Right ventricle myocardium inferior (tissue), 1 donor: ENCODE data around the gene SPSB2. TPM values are rescaled to one million over a fixed set of nuclear protein-coding genes. Genes with fewer than 3 reads are reported as not detected.
A peak's percentile ranks its signal among the peaks of the same experiment; 100 is the strongest.

Experiments
- ATAC-seq: fragments of 200-7000 bp; cut with Tn5 transposase; one replicate; pipeline ENCODE4 v1.9.1; 2020; ENCODE audit warnings: mild to moderate bottlenecking, moderate library complexity
- DNase-seq: peaks from one replicate; pipeline ENCODE4 v3.0.0; 2021; ENCODE audit errors: missing footprints
- intact Hi-C: fragments of 100-400 bp; cut with DNase I; formaldehyde crosslinking; loops from one replicate; pipeline ENCODE4 v1.11.0; 2022
- total RNA-seq: library from RNA; stranded (reverse); fragmentation: NEBNext Ultra II Directional; extraction: Animal tissue kit (Norgen Biotek cat#: 25700); gene quantifications from one replicate; pipeline ENCODE4 v1.2.1, GENCODE V29; 2021
- donor health status: DM: no; HTN: yes; CAD: no; lungs with severe emphysema.

SPSB2 gene
- total RNA-seq, 1 donor from 2014 or later: 3.0 TPM

DNA sequence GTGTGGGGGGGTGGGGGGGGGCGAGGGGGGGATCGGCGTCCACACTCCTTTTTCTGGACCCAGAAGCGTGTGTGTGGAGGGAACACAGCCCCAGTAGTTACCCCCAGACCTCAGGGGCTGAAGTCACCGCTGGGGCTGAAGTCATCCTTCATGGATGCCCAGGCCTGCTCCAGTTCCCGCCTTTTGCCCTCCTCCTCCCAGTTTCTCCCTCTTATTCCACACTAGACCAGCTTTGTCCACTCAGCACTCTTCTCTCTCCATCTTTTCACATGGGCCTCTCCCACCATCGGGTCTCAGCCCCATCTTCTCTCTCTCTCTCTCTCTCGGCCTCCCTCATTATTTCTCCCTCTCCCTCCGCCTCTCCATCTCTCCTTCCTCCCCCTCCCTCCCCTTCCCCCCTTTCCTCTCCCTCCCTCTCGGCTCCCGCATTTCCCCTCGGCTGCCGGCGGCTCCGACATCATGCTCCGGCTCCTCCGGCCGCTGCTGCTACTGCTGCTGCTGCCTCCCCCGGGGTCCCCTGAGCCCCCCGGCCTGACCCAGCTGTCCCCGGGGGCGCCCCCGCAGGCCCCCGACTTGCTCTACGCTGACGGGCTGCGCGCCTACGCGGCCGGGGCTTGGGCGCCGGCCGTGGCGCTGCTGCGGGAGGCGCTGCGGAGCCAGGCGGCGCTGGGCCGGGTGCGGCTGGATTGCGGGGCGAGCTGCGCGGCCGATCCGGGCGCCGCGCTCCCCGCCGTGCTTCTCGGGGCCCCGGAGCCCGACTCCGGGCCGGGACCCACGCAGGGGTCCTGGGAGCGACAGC lies 44.9 kb downstream of the SPSB2 start, which contains the start of gene P3H3:
Gene P3H3 (plus strand): TSS at position 426 of the 799 bp plus-strand sequence. CDS start 34 bp downstream, at position 460.
- ATAC-seq (peak; percentile 14), DNase-seq (no peak)
- intact Hi-C loops: loop anchor here (5.0 kb wide), 1 partner anchor 216 kb away; no protein-coding TSS in a partner anchor

DNA sequence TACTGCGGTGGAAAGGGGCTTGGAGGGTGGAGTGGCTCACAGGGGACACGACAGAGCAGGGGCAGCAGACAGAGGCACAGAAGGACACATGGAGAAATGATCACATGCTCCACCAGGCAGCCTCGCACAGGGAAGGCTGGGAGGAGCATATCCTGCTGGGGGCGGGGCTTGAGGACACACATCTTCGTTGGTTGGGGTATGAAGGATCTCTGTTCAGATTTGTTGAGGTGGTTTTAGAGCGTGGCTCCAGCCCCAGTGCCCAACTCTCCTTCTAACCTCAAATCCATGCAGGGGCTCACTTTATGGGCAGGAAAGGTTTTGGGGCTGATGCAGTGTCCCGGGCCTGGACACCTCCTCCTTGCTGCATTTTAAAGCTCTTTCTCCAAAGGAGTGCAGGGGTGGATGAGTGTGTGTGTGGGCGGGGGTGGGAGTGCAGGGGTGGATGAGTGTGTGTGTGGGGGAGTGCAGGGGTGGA lies 45.6 kb downstream of the SPSB2 start:
- ATAC-seq (peak; percentile 69), DNase-seq (peak; percentile 90)
- intact Hi-C loops: loop anchor here (5.0 kb wide), 1 partner anchor 215 kb away; no protein-coding TSS in a partner anchor

GRCh38 chr12:6826734-6827436 lies 46.2 kb downstream of the SPSB2 start:
- no peak for DNase-seq

GRCh38 chr12:6826125-6826733 lies 46.9 kb downstream of the SPSB2 start:
- intact Hi-C loops: loop anchor here (5.0 kb wide), 1 partner anchor 214 kb away; no protein-coding TSS in a partner anchor
- ATAC-seq (no peak), DNase-seq (no peak)

More at GRCh38 chr12:6826734-6827436, 46.2 kb downstream of the SPSB2 start:
- intact Hi-C loops: loop anchor here (5.0 kb wide), 1 partner anchor 215 kb away; no protein-coding TSS in a partner anchor
- no peak for ATAC-seq

DNA sequence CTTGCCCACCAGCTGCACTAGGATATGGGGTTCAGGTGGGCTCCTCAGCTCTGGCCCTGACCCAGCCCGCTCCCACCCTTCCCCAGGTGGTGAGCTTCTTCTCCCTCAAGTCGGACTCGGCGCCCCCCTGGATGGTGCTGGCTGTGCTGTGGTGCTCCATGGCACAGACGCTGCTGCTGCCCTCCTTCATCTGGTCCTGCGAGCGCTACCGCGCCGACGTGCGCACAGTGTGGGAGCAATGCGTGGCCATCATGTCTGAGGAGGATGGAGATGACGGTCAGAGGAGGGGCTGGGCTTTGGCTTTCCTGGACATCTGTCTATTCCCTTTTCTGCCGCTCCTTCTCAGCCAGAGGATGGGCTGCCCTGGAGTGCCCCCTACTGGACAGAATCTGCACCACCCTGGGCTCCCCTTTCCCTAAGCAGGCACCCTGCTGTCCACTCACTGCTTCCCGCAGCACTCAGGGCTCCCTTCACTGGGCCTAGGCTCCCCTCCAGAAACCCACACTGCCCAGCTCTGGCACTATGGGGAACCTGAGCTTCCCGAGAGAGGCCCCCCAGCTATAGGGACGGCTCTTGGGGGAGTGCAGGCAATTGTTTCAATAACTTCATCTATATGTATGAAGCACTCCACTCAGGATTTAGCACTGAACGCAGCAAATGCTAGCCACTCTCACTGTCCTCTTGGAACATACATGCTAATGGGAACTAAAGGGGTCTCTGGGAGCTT lies 47.5 kb downstream of the SPSB2 start:
- ATAC-seq: peak; percentile 58
- DNase-seq: peak; percentile 89
- intact Hi-C loops: loop anchor here (1.0 to 5.0 kb wide), 3 partner anchors 72 to 213 kb away; partner anchors contain the start of gene MLF2

DNA sequence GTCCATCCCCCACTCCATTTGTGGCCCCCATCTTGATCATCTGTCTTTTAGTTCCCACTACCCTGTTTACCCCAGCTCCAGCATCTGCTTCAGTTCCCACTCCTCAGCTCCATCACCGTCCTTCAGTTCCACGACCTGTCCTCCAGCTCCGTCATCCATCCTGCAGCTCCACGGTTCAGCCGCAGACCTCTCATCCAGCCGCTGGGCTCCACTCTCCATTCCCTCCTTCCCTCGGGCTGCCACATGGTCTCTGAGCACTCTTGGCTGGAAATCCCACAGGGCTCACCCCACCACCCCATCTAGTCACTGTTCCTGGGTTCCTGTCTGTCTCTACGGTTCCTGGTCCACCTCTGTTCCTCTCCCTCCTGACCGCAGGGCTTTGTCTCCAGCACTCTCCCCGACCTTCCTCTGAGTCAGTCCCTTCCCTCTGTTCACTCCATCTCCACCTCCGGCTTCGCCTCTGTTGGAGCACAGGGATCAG lies 48.2 kb downstream of the SPSB2 start:
- ATAC-seq (no peak), DNase-seq (no peak)
- intact Hi-C loops: loop anchor here (1.0 to 5.0 kb wide), 4 partner anchors 43 to 213 kb away; partner anchors contain the start of gene MLF2

- intact Hi-C loops: loop anchor here (2.0 to 5.0 kb wide), 2 partner anchors 42 to 89 kb away; no protein-coding TSS in a partner anchor
- ATAC-seq: no peak
- DNase-seq: no peak
Measured at GRCh38 chr12:6824085-6824775, 48.9 kb downstream of the SPSB2 start.

DNA sequence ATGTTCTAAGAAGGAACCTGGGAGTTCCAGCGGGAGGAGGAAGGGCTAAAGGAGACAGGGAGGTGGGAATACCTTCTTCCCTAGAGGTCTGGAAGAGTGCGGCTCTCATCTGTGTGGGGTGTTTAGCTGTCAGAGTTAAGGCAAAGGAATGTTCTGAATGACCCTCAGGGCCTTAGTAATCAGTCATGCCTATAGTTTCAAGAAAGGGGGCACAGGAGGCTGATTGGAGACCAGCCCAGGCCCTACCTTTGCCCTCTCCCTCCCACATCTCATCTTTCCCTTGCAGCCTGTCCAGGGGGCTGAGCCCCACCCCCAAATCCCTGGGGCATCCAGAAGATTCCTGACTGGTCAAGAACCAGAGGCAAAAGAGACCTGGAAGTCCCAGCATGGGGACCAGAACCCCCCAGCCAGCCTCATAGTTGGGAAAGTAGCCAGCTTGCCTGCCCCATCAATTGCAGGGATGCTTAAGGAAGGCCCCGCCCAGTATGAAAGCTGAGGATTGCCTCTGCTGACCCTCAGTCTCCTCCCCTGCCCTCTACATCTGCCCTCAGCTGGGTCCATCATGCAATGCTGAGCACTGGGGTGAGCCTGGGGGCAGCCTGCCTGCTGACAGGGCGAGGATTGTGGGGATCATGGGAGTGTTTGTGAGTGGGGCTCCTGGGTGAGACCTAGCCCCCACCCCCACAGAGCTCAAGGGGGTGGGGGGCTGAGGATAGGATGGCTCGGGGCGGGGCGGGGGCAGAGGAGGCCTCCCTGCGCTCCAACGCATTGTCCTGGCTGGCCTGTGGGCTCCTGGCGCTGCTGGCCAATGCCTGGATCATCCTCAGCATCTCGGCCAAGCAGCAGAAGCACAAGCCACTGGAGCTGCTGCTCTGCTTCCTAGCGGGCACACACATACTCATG lies 49.7 kb downstream of the SPSB2 start:
- ATAC-seq (no peak), DNase-seq (no peak)
- intact Hi-C loops: loop anchor here (2.0 to 5.0 kb wide), 2 partner anchors 41 to 89 kb away; no protein-coding TSS in a partner anchor

DNA sequence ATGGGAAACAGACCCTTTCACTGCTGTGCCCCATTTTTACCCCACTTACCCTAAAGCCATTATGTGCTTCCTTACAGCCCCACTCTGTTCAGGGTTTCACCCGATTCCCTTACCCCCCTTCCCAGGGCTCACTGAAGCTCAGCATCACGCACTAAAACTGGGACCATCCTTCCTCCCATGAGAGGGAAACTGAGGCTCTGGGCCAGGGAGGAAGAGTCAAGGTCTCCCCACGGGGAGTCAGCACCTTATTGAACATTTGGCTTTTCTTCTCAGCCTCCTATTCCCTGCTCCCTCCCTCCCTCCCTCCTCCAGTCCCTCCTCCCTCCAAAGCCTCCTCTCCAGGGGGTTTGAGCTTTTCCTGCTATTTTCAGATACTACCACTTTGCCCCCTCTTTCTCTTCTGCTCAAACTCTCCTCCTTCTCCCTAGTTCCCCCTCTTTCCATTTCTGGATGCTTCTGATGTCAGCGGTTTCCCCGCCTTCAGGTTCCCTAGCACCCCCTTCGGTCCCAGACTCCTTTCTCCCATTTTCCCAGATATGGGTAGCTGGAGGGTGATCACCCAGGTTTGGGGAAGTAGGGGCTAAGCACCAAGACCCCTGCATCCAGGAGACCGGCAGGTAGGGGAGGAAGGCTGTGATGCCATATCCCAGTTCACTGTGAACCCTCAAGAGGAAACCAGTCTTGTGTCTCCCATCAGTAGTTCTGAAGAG lies 50.5 kb downstream of the SPSB2 start:
- intact Hi-C loops: loop anchor here (5.0 kb wide), 1 partner anchor 40 kb away; no protein-coding TSS in a partner anchor
- ATAC-seq: no peak

GRCh38 chr12:6821591-6822425 lies 51.3 kb downstream of the SPSB2 start, which contains the start of gene GPR162:
GPR162 (plus strand) TSS chr12:6821821; CDS start chr12:6823899, 2,078 bp downstream.
- DNase-seq: peak; percentile 84

More for the DNA sequence above, 50.5 kb downstream of the SPSB2 start:
- no peak for DNase-seq

More at GRCh38 chr12:6821591-6822425, 51.3 kb downstream of the SPSB2 start, which contains the start of gene GPR162:
- intact Hi-C loops: loop anchor here (5.0 kb wide), 1 partner anchor 40 kb away; no protein-coding TSS in a partner anchor
- ATAC-seq: peak; percentile 54

Other genes starting within 250 kb of the SPSB2 start
- 7.5 TPM for gene LPAR5, start 237.3 kb downstream of the SPSB2 start, total RNA-seq
- 1.2 TPM for gene ACRBP, start 225.9 kb downstream of the SPSB2 start, total RNA-seq
- 21.1 TPM for gene ING4, start 210.2 kb downstream of the SPSB2 start, total RNA-seq
- gene ZNF384, start 183.9 kb downstream of the SPSB2 start, total RNA-seq: 26.0 TPM
- 0.27 TPM for gene PIANP, start 172.5 kb downstream of the SPSB2 start, total RNA-seq
- gene COPS7A, start 149.3 kb downstream of the SPSB2 start, total RNA-seq: 83.1 TPM
- 156 TPM for gene MLF2, start 120.2 kb downstream of the SPSB2 start, total RNA-seq
- gene PTMS, start 106.9 kb downstream of the SPSB2 start, total RNA-seq: 152 TPM
- gene LAG3, start 100.8 kb downstream of the SPSB2 start, total RNA-seq: 0.24 TPM
- 13.4 TPM for gene CD4, start 83.8 kb downstream of the SPSB2 start, total RNA-seq
- gene GPR162, start 51.5 kb downstream of the SPSB2 start, total RNA-seq: 7.8 TPM
- 10.3 TPM for gene P3H3, start 44.9 kb downstream of the SPSB2 start, total RNA-seq
- gene GNB3, start 32.4 kb downstream of the SPSB2 start, total RNA-seq: 4.0 TPM
- gene CDCA3, start 22.0 kb downstream of the SPSB2 start, total RNA-seq: 1.2 TPM
- gene USP5, start 21.2 kb downstream of the SPSB2 start, total RNA-seq: 62.0 TPM
- 832 TPM for gene TPI1, start 5.8 kb downstream of the SPSB2 start, total RNA-seq
- 9.4 TPM for gene LRRC23, start 31.5 kb upstream of the SPSB2 start, total RNA-seq
- gene ENO2, start 41.3 kb upstream of the SPSB2 start, total RNA-seq: 10.2 TPM
- gene ATN1, start 54.7 kb upstream of the SPSB2 start, total RNA-seq: 78.9 TPM
- not detected for gene RNU7-1, start 70.5 kb upstream of the SPSB2 start, total RNA-seq
- gene C12orf57, start 70.7 kb upstream of the SPSB2 start, total RNA-seq: 250 TPM
- gene PTPN6, start 78.1 kb upstream of the SPSB2 start, total RNA-seq: 9.1 TPM
- gene PHB2, start 97.4 kb upstream of the SPSB2 start, total RNA-seq: 149 TPM
- 42.9 TPM for gene EMG1, start 97.6 kb upstream of the SPSB2 start, total RNA-seq
- 54.7 TPM for gene LPCAT3, start 145.2 kb upstream of the SPSB2 start, total RNA-seq
- 153 TPM for gene C1S, start 187.4 kb upstream of the SPSB2 start, total RNA-seq
- 227 TPM for gene C1R, start 219.1 kb upstream of the SPSB2 start, total RNA-seq
- gene C1RL, start 235.9 kb upstream of the SPSB2 start, total RNA-seq: 14.4 TPM